Endothelial cell of umbilical vein (primary cell): ENCODE data around the gene KLF8. TPM values are rescaled to one million over a fixed set of nuclear protein-coding genes. Genes with fewer than 3 reads are reported as not detected.

Experiments used
- BruUV-seq: library from RNA; stranded (reverse); fragments of 400-500 nt; replicated peaks from 2 replicates; lab custom pipeline; 2021; lab: Mats Ljungman, UMichigan
- CTCF ChIA-PET: fragments of 300-600, 350-600 bp; sonication (Branson Sonifier 250); formaldehyde crosslinking; loops from one replicate; lab custom pipeline; 2021; ENCODE audit warnings: antibody characterized with exemption, inconsistent platforms; lab: Charles Lee
- POLR2A ChIA-PET: fragments of 300-600, 350-600 bp; sonication (Branson Sonifier 250); formaldehyde crosslinking; loops from one replicate; lab custom pipeline; 2021; ENCODE audit warnings: antibody characterized with exemption, inconsistent platforms; lab: Charles Lee
- DNase-seq: peaks from one replicate; pipeline ENCODE4 v3.0.0-alpha.2; 2011; ENCODE audit warnings: low read depth, low spot score
- FAIRE-seq: peaks from 2 replicates; lab custom pipeline; 2011; peaks lifted over from hg19 to GRCh38; lab: Jason Lieb, UNC
- H2AFZ ChIP-seq: 2 replicates; pipeline ENCODE4 v1.6.0; 2012; ENCODE audit warnings: low read depth, low read length, control low read depth, inconsistent platforms
- H3K27ac ChIP-seq: 2 replicates; pipeline ENCODE4 v1.5.1; 2011; ENCODE audit warnings: low read depth, mild to moderate bottlenecking, control low read depth, low read length, moderate library complexity; ENCODE audit not compliant: insufficient read depth
- H3K27me3 ChIP-seq, 2 experiments: 2 replicates each; pipeline versions ENCODE4 v1.6.0 to v1.6.1; 2011; ENCODE audit warnings: low read length in 2 of 2, mixed read lengths in 1 of 2; ENCODE audit not compliant: control insufficient read depth in 2 of 2, insufficient read depth in 2 of 2
- H3K36me3 ChIP-seq, 2 experiments: 2 replicates in 1 of 2; 3 replicates in 1 of 2; pipeline ENCODE4 v1.5.1; 2011; ENCODE audit warnings: low read length in 2 of 2, mild to moderate bottlenecking in 1 of 2, moderate library complexity in 1 of 2; ENCODE audit not compliant: control insufficient read depth in 2 of 2, insufficient read depth in 2 of 2; ENCODE audit errors: extremely low read depth in 1 of 2
- H3K4me1 ChIP-seq: 3 replicates; pipeline ENCODE4 v1.5.1; 2011; ENCODE audit warnings: mild to moderate bottlenecking, low read length; ENCODE audit not compliant: control insufficient read depth, insufficient read depth; ENCODE audit errors: extremely low read depth
- H3K4me2 ChIP-seq: 2 replicates; pipeline ENCODE4 v1.6.1; 2011; ENCODE audit warnings: low read length, control low read depth, mixed read lengths; ENCODE audit not compliant: insufficient read depth
- H3K4me3 ChIP-seq, 3 experiments: fragments of 200-600 bp in 1 of 3; sonication (generic), shearing (Covaris generic) in 1 of 3; replicated peaks in 1 of 3; 2 replicates each; pipeline ENCODE4 v1.5.1; 2011 to 2016; ENCODE audit warnings: control low read depth in 3 of 3, low read length in 3 of 3, mild to moderate bottlenecking in 2 of 3, inconsistent platforms in 1 of 3, low read depth in 1 of 3, moderate library complexity in 1 of 3; ENCODE audit not compliant: insufficient read depth in 1 of 3
- H3K79me2 ChIP-seq: 2 replicates; pipeline ENCODE4 v1.6.0; 2012; ENCODE audit warnings: low read length, inconsistent platforms; ENCODE audit not compliant: control insufficient read depth, insufficient read depth
- H3K9ac ChIP-seq: replicated peaks from 2 replicates; pipeline ENCODE3; 2011; ENCODE audit warnings: low read length, control low read depth; ENCODE audit not compliant: insufficient read depth; ENCODE audit errors: extremely low read depth
- H3K9me1 ChIP-seq: replicated peaks from 3 replicates; pipeline ENCODE4 v1.6.0; 2011; ENCODE audit warnings: mild to moderate bottlenecking, low read length; ENCODE audit not compliant: control insufficient read depth, insufficient read depth; ENCODE audit errors: extremely low read depth
- H3K9me3 ChIP-seq: replicated peaks from 2 replicates; pipeline ENCODE4 v1.5.1; 2012; ENCODE audit warnings: low read length, inconsistent platforms; ENCODE audit not compliant: control insufficient read depth, insufficient read depth
- H4K20me1 ChIP-seq: replicated peaks from 2 replicates; pipeline ENCODE3; 2011; ENCODE audit warnings: mild to moderate bottlenecking, low read length; ENCODE audit not compliant: control insufficient read depth, insufficient read depth; ENCODE audit errors: extremely low read depth
- EZH2 ChIP-seq: IDR thresholded peaks from 2 replicates; pipeline ENCODE4 v1.6.1; 2012; ENCODE audit warnings: borderline replicate concordance, low read depth, mild to moderate bottlenecking, moderate library complexity, low read length, inconsistent platforms; ENCODE audit not compliant: severe bottlenecking
- FOS ChIP-seq: IDR thresholded peaks from 2 replicates; pipeline ENCODE4 v1.6.1; 2011; ENCODE audit warnings: mild to moderate bottlenecking, low read length, moderate library complexity, borderline replicate concordance; ENCODE audit not compliant: insufficient read depth
- GATA2 ChIP-seq: IDR thresholded peaks from 2 replicates; pipeline ENCODE4 v1.7.0; 2011; ENCODE audit warnings: low read depth, mild to moderate bottlenecking, moderate library complexity, mixed read lengths, low read length; ENCODE audit not compliant: insufficient read length, insufficient read depth
- JUN ChIP-seq: IDR thresholded peaks from 2 replicates; pipeline ENCODE4 v1.6.1; 2011; ENCODE audit warnings: borderline replicate concordance, low read depth; ENCODE audit not compliant: insufficient read length, insufficient read depth
- MYC ChIP-seq: IDR thresholded peaks from one replicate; pipeline ENCODE4 v1.6.1; 2011; ENCODE audit warnings: mild to moderate bottlenecking, low read depth, low read length
- POLR2A ChIP-seq: IDR thresholded peaks from 2 replicates; pipeline ENCODE4 v1.6.1; 2012; ENCODE audit warnings: low read depth, mild to moderate bottlenecking, control low read depth, low read length
- POLR2AphosphoS5 ChIP-seq: IDR thresholded peaks from 2 replicates; pipeline ENCODE4 v1.6.1; 2012; ENCODE audit warnings: low read depth, mild to moderate bottlenecking, control low read depth, low read length, moderate library complexity; ENCODE audit not compliant: insufficient read depth
- dilution Hi-C: fragments of 300-500 bp; cut with MboI; formaldehyde crosslinking; loops from one replicate; pipeline ENCODE4 v1.15.0; 2019; ENCODE audit warnings: low sequenced_read_pairs; ENCODE audit not compliant: extremely low pct_ligation_motif_present
- intact Hi-C: fragments of 100-400 bp; cut with micrococcal nuclease; formaldehyde crosslinking; loops from one replicate; pipeline ENCODE4 v1.10.0; 2022
- polyA plus RNA-seq, 4 experiments: library from polyadenylated mRNA; depleted of rRNA in 3 of 4; stranded (reverse) in 3 of 4; unstranded in 1 of 4; fragments of >200 nt; gene quantifications; 2 replicates each; pipeline versions ENCODE4 v1.2.1 to v1.2.3, GENCODE V29; 2011 to 2012; ENCODE audit warnings: missing spikeins in 1 of 4
- total RNA-seq: library from RNA; stranded (reverse); gene quantifications from 2 replicates; pipeline ENCODE4 v1.2.3, GENCODE V29; 2021
- TF ChIP-seq, protein P1 (sequence below), 2 donors: IDR thresholded peaks; 1 replicate in 1 of 2; 2 replicates in 1 of 2; pipeline ENCODE4 v1.5.1; 2011; ENCODE audit warnings: low read length in 2 of 2, mild to moderate bottlenecking in 2 of 2, moderate library complexity in 2 of 2, control low read depth in 1 of 2, inconsistent platforms in 1 of 2, low read depth in 1 of 2; ENCODE audit not compliant: insufficient read depth in 1 of 2; ENCODE audit errors: extremely low read depth in 1 of 2
- TF ChIP-seq, protein P2 (sequence below): IDR thresholded peaks from 2 replicates; pipeline ENCODE4 v1.6.1; 2011; ENCODE audit not compliant: insufficient read depth, insufficient read length

KLF8 gene
- total and polyA plus RNA-seq, 2 donors (not counting 3 experiments of a cell fraction or from before 2014, with no cell fraction given), result 1.0 to 2.0 TPM

DNA sequence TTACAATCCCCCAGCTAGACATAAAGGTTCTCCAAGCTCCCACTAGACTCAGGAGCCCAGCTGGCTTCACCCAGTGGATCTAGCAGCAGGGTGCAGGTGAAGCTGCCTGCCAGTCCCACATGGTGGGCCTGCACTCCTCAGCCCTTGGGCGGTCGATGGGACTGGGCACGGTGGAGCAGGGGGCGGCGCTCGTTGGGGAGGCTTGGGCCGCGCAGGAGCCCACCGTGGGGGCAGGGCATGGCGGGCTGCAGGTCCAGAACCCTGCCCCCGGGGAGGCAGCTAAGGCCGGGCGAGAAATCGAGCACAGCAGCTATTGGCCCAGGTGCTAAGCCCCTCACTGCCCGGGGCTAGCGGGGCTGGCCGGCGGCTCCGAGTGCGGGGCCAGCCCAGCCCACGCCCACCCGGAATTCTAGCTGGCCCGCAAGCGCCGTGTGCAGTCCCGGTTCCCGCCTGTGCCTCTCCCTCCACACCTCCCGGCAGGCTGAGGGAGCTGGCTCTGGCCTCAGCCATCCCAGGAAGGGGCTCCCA is 9.6 kb upstream of the KLF8 start:
- H2AFZ ChIP-seq, result no peak overlapping the region
- no peaks in the 10 kb centered on the region for H3K9me3 ChIP-seq
- H3K79me2 ChIP-seq, result no peaks in the 10 kb centered on the region
- intact Hi-C loops, result no loop called here
- dilution Hi-C loops, result no loop called here
- no peak for FAIRE-seq
- no peak for DNase-seq
- POLR2A ChIA-PET, result no interaction called here
- no peak overlapping the region for H3K4me3 ChIP-seq
- no peak overlapping the region for H3K4me2 ChIP-seq
- no peak overlapping the region for H3K9ac ChIP-seq
- no peaks in the 10 kb centered on the region for H3K36me3 ChIP-seq
- H3K9me1 ChIP-seq, result no peaks in the 10 kb centered on the region
- CTCF ChIA-PET, result no interaction called here
- no peaks in the 10 kb centered on the region for H3K4me1 ChIP-seq
- TF ChIP-seq, protein P1, sequence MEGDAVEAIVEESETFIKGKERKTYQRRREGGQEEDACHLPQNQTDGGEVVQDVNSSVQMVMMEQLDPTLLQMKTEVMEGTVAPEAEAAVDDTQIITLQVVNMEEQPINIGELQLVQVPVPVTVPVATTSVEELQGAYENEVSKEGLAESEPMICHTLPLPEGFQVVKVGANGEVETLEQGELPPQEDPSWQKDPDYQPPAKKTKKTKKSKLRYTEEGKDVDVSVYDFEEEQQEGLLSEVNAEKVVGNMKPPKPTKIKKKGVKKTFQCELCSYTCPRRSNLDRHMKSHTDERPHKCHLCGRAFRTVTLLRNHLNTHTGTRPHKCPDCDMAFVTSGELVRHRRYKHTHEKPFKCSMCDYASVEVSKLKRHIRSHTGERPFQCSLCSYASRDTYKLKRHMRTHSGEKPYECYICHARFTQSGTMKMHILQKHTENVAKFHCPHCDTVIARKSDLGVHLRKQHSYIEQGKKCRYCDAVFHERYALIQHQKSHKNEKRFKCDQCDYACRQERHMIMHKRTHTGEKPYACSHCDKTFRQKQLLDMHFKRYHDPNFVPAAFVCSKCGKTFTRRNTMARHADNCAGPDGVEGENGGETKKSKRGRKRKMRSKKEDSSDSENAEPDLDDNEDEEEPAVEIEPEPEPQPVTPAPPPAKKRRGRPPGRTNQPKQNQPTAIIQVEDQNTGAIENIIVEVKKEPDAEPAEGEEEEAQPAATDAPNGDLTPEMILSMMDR (IDR thresholded peaks at IDR 0.05; ENCODE audit: extremely low read depth in 1 of 2, insufficient read depth in 1 of 2, low read depth in 1 of 2, low read length in 2 of 2), result no peak
- TF ChIP-seq GATA2 (no peak), JUN (no peak), FOS (no peak), MYC (no peak), POLR2AphosphoS5 (no peak), POLR2A (no peak), EZH2 (no peak)
- TF ChIP-seq, protein P2, sequence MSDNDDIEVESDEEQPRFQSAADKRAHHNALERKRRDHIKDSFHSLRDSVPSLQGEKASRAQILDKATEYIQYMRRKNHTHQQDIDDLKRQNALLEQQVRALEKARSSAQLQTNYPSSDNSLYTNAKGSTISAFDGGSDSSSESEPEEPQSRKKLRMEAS, result no peak
- BruUV-seq, result no TSS peak
- no peaks in the 10 kb centered on the region for H3K27me3 ChIP-seq
- no peaks in the 10 kb centered on the region for H4K20me1 ChIP-seq
- H3K27ac ChIP-seq, result no peak overlapping the region
